HCT116 (cell line): Measurements from ENCODE around the gene VSX1. TPM values are rescaled to one million over a fixed set of nuclear protein-coding genes. Genes with fewer than 3 reads are reported as not detected.

ENCODE experiments used
- ATAC-seq: fragments of 200-7000 bp; cut with Tn5 transposase; 2 replicates; pipeline ENCODE4 v1.9.1; 2020; ENCODE audit warnings: mild to moderate bottlenecking, moderate library complexity
- BruUV-seq: library from RNA; stranded (reverse); fragments of 400-500 nt; replicated peaks from 2 replicates; lab custom pipeline; 2021; lab: Mats Ljungman, UMichigan
- CTCF ChIA-PET: fragments of 300-600 bp; sonication (Branson Sonifier 250); formaldehyde crosslinking; loops from one replicate; lab custom pipeline; 2021; ENCODE audit warnings: antibody characterized with exemption; lab: Charles Lee
- POLR2A ChIA-PET: fragments of 300-600, 350-600 bp; sonication (Branson Sonifier 250); formaldehyde crosslinking; loops from one replicate; lab custom pipeline; 2021; ENCODE audit warnings: antibody characterized with exemption; lab: Charles Lee
- RAD21 ChIA-PET, 2 experiments: fragments of 300-600 bp; sonication (Branson Sonifier 250); formaldehyde crosslinking; loops; one replicate each; lab custom pipeline; 2023; ENCODE audit warnings: low total read pairs in 2 of 2; ENCODE audit not compliant: uncharacterized antibody in 2 of 2, unreplicated experiment in 2 of 2, low non-redundant PET in 1 of 2; lab: Charles Lee
- DNase-seq: peaks from one replicate; pipeline ENCODE4 v3.0.0-alpha.2; 2010; ENCODE audit warnings: low read depth, low spot score
- H2AFZ ChIP-seq: fragments of 200-600 bp; shearing (Covaris generic), sonication (generic); 2 replicates; pipeline ENCODE4 v1.6.1; 2017; ENCODE audit warnings: low read depth, mixed run types, mixed read lengths, antibody characterized with exemption, low read length; ENCODE audit not compliant: poor library complexity, severe bottlenecking
- H3K27ac ChIP-seq: 2 replicates; pipeline ENCODE4 v1.5.1; 2012; ENCODE audit warnings: low read depth, low read length
- H3K27me3 ChIP-seq: fragments of 200-600 bp; sonication (generic); 2 replicates; pipeline ENCODE4 v1.6.1; 2016; ENCODE audit warnings: mixed run types, low read length, mixed read lengths; ENCODE audit not compliant: insufficient read depth
- H3K36me3 ChIP-seq, 2 experiments: fragments of 200-500 bp in 1 of 2; fragments of 200-600 bp in 1 of 2; sonication (Bioruptor generic) in 1 of 2; sonication (generic) in 1 of 2; 2 replicates each; pipeline versions ENCODE4 v1.5.1 to v1.6.1; 2014 to 2016; ENCODE audit warnings: low read length in 2 of 2, inconsistent platforms in 1 of 2, mixed read lengths in 1 of 2, mixed run types in 1 of 2; ENCODE audit not compliant: insufficient read depth in 2 of 2, control insufficient read depth in 1 of 2
- H3K4me1 ChIP-seq, 2 experiments: fragments of 200-600 bp in 1 of 2; sonication (generic) in 1 of 2; 2 replicates each; pipeline versions ENCODE4 v1.5.1 to v1.6.1; 2012 to 2017; ENCODE audit warnings: low read length in 2 of 2, inconsistent platforms in 1 of 2, mild to moderate bottlenecking in 1 of 2, mixed read lengths in 1 of 2, mixed run types in 1 of 2, moderate library complexity in 1 of 2; ENCODE audit not compliant: insufficient read depth in 2 of 2, control insufficient read depth in 1 of 2
- H3K4me2 ChIP-seq: fragments of 200-600 bp; sonication (generic); 2 replicates; pipeline ENCODE4 v1.6.1; 2017; ENCODE audit warnings: mixed run types, low read length, mixed read lengths
- H3K4me3 ChIP-seq, 2 experiments: fragments of 200-600 bp in 1 of 2; sonication (generic) in 1 of 2; replicated peaks in 1 of 2; 2 replicates each; pipeline ENCODE4 v1.5.1; 2011 to 2016; ENCODE audit warnings: low read length in 2 of 2, control low read depth in 1 of 2, low read depth in 1 of 2, mild to moderate bottlenecking in 1 of 2, mixed read lengths in 1 of 2, mixed run types in 1 of 2
- H3K79me2 ChIP-seq: fragments of 200-600 bp; sonication (generic); 2 replicates; pipeline ENCODE4 v1.6.1; 2017; ENCODE audit warnings: mild to moderate bottlenecking, mixed run types, low read length, moderate library complexity, mixed read lengths; ENCODE audit not compliant: insufficient read depth
- H3K9ac ChIP-seq: fragments of 200-600 bp; sonication (generic); 2 replicates; pipeline ENCODE4 v1.6.1; 2016; ENCODE audit warnings: low read length, mixed read lengths
- H3K9me2 ChIP-seq: fragments of 200-600 bp; sonication (generic), shearing (Covaris generic); 2 replicates; pipeline ENCODE4 v1.6.1; 2017; ENCODE audit warnings: mixed run types, mild to moderate bottlenecking, moderate library complexity; ENCODE audit not compliant: insufficient read depth
- H3K9me3 ChIP-seq, 2 experiments: fragments of 200-500 bp in 1 of 2; fragments of 200-600 bp in 1 of 2; sonication (Bioruptor generic) in 1 of 2; sonication (generic) in 1 of 2; 2 replicates each; pipeline ENCODE4 v1.6.1; 2014 to 2017; ENCODE audit warnings: low read length in 2 of 2, mixed read lengths in 2 of 2, inconsistent platforms in 1 of 2, low read depth in 1 of 2, mild to moderate bottlenecking in 1 of 2, mixed run types in 1 of 2, moderate library complexity in 1 of 2; ENCODE audit not compliant: control insufficient read depth in 1 of 2, insufficient read depth in 1 of 2
- H4K20me1 ChIP-seq: fragments of 200-600 bp; sonication (generic), shearing (Covaris generic); 2 replicates; pipeline ENCODE4 v1.6.1; 2017; ENCODE audit warnings: mixed run types, mild to moderate bottlenecking, moderate library complexity; ENCODE audit not compliant: insufficient read depth
- CEBPB ChIP-seq: IDR thresholded peaks from 2 replicates; pipeline ENCODE4 v1.6.1; 2012; ENCODE audit warnings: low read depth
- EZH2 ChIP-seq: fragments of 200-600 bp; sonication (generic); IDR thresholded peaks from 2 replicates; pipeline ENCODE4 v1.6.1; 2017; ENCODE audit warnings: antibody characterized with exemption, mixed run types
- JUND ChIP-seq: IDR thresholded peaks from 2 replicates; pipeline ENCODE4 v1.6.1; 2012
- POLR2A ChIP-seq: IDR thresholded peaks from 2 replicates; pipeline ENCODE4 v1.7.0; 2011; ENCODE audit warnings: borderline replicate concordance; ENCODE audit not compliant: insufficient read depth, insufficient read length; ENCODE audit errors: extremely low read depth
- intact Hi-C: fragments of 100-400 bp; cut with micrococcal nuclease; formaldehyde crosslinking; loops from 2 replicates; pipeline ENCODE4 v1.10.0; 2022
- total RNA-seq: library from RNA; stranded (reverse); gene quantifications from one replicate; pipeline ENCODE4 v1.2.1, GENCODE V29; 2021; ENCODE audit not compliant: unreplicated experiment
- TF ChIP-seq, protein P1 (sequence below): IDR thresholded peaks from 2 replicates; pipeline ENCODE4 v1.6.1; 2012; ENCODE audit warnings: low read depth
- TF ChIP-seq, protein P2 (sequence below): IDR thresholded peaks from 2 replicates; pipeline ENCODE4 v1.6.1; 2011; ENCODE audit warnings: mild to moderate bottlenecking, low read length, moderate library complexity; ENCODE audit not compliant: insufficient replicate concordance; ENCODE audit errors: extremely low read depth
- TF ChIP-seq, protein P3 (sequence below), 3 experiments: fragments of 200-600 bp in 1 of 3; sonication (generic) in 1 of 3; IDR thresholded peaks in 2 of 3; conservative IDR thresholded peaks in 1 of 3; 2 replicates each; pipeline ENCODE4 v1.5.1; 2012 to 2017; ENCODE audit warnings: low read depth in 2 of 3, low read length in 2 of 3, antibody characterized with exemption in 1 of 3, borderline replicate concordance in 1 of 3, control low read depth in 1 of 3, mild to moderate bottlenecking in 1 of 3, mixed read lengths in 1 of 3, mixed run types in 1 of 3, moderate library complexity in 1 of 3; ENCODE audit not compliant: insufficient read depth in 1 of 3

Gene VSX1
- total RNA-seq, 1 experiment from 2014 or later: not detected

DNA sequence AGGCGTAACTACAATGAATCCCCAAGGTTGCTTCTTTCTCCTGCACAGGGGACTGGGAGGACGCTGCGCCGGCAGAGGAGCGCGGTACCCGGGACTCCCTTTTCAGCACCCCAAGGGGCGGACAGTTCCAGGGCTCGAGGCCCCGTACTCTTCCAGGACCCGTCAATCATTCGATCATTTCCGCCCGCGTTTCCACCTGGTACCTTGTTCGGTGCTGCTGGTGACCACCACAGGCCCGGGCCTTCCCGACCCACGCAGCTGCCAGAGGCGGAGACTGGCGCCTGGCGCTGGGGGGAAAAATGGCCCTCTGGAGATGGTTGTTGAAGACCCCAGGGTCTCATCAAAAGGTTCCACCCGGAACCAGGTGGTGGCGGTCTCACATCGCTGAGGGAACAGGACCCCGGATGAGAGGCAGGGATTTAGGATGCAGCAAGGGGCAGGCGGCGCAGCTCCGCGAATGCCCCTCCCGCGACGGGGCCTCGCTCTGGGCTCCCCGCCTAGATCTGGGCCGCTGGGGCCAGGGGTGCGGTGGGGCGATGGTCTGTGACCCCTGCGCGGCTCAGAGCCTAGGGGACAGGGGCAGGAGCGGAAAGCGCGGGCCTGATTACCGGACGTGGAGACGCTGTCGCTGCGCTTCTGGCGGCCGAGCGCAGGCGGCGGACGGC, 744 bp downstream of the VSX1 start:
- BruUV-seq: no TSS peak
- Histone ChIP-seq H3K9me2 (no peaks in the 10 kb centered on the region), H3K79me2 (no peaks in the 10 kb centered on the region), H3K4me2 (no peak overlapping the region), H3K4me1 (peaks cover 12 to 14% of the 10 kb centered on the region in 2 experiments), H3K9me3 (no peaks in the 10 kb centered on the region), H4K20me1 (no peaks in the 10 kb centered on the region), H3K4me3 (no peak overlapping the region), H3K27me3 (peaks cover 17% of the 10 kb centered on the region), H3K27ac (no peak overlapping the region), H3K36me3 (no peaks in the 10 kb centered on the region), H3K9ac (no peak overlapping the region), H2AFZ (no peak overlapping the region)
- ChIA-PET CTCF (no interaction called here), RAD21 (no interaction called here), POLR2A (no interaction called here)
- ATAC-seq (no peak), DNase-seq (no peak)
- TF ChIP-seq, protein P1, sequence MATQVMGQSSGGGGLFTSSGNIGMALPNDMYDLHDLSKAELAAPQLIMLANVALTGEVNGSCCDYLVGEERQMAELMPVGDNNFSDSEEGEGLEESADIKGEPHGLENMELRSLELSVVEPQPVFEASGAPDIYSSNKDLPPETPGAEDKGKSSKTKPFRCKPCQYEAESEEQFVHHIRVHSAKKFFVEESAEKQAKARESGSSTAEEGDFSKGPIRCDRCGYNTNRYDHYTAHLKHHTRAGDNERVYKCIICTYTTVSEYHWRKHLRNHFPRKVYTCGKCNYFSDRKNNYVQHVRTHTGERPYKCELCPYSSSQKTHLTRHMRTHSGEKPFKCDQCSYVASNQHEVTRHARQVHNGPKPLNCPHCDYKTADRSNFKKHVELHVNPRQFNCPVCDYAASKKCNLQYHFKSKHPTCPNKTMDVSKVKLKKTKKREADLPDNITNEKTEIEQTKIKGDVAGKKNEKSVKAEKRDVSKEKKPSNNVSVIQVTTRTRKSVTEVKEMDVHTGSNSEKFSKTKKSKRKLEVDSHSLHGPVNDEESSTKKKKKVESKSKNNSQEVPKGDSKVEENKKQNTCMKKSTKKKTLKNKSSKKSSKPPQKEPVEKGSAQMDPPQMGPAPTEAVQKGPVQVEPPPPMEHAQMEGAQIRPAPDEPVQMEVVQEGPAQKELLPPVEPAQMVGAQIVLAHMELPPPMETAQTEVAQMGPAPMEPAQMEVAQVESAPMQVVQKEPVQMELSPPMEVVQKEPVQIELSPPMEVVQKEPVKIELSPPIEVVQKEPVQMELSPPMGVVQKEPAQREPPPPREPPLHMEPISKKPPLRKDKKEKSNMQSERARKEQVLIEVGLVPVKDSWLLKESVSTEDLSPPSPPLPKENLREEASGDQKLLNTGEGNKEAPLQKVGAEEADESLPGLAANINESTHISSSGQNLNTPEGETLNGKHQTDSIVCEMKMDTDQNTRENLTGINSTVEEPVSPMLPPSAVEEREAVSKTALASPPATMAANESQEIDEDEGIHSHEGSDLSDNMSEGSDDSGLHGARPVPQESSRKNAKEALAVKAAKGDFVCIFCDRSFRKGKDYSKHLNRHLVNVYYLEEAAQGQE: peak; percentile 62
- TF ChIP-seq POLR2A: no peak
- intact Hi-C loops: no loop called here

DNA sequence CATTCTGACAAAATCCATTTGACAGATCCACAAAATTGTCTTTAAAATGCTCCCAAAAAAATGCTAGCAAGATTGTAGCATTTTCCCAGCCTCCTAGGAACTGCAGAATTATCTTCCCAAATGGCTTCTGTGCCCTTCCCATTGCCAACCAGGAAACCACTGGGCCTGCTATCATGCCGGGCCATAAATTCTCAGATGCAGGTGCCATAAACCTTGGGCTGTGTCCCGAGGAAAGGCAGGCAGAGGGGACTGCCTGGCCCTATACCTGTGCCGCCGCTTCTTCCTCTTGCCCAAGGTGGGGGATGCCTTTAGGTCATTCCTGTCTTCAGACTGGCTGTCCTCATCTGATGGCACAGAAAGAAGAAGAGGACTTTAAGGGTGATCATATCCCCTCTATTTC, 2.8 kb downstream of the VSX1 start:
- ChIA-PET POLR2A (no interaction called here), CTCF (no interaction called here), RAD21 (no interaction called here)
- H3K4me3 ChIP-seq: no peak overlapping the region
- no peaks in the 10 kb centered on the region for H3K9me2 ChIP-seq
- TF ChIP-seq, protein P2, sequence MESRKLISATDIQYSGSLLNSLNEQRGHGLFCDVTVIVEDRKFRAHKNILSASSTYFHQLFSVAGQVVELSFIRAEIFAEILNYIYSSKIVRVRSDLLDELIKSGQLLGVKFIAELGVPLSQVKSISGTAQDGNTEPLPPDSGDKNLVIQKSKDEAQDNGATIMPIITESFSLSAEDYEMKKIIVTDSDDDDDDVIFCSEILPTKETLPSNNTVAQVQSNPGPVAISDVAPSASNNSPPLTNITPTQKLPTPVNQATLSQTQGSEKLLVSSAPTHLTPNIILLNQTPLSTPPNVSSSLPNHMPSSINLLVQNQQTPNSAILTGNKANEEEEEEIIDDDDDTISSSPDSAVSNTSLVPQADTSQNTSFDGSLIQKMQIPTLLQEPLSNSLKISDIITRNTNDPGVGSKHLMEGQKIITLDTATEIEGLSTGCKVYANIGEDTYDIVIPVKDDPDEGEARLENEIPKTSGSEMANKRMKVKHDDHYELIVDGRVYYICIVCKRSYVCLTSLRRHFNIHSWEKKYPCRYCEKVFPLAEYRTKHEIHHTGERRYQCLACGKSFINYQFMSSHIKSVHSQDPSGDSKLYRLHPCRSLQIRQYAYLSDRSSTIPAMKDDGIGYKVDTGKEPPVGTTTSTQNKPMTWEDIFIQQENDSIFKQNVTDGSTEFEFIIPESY: no peak
- TF ChIP-seq CEBPB (no peak), JUND (no peak), EZH2 (no peak)
- TF ChIP-seq, protein P3, sequence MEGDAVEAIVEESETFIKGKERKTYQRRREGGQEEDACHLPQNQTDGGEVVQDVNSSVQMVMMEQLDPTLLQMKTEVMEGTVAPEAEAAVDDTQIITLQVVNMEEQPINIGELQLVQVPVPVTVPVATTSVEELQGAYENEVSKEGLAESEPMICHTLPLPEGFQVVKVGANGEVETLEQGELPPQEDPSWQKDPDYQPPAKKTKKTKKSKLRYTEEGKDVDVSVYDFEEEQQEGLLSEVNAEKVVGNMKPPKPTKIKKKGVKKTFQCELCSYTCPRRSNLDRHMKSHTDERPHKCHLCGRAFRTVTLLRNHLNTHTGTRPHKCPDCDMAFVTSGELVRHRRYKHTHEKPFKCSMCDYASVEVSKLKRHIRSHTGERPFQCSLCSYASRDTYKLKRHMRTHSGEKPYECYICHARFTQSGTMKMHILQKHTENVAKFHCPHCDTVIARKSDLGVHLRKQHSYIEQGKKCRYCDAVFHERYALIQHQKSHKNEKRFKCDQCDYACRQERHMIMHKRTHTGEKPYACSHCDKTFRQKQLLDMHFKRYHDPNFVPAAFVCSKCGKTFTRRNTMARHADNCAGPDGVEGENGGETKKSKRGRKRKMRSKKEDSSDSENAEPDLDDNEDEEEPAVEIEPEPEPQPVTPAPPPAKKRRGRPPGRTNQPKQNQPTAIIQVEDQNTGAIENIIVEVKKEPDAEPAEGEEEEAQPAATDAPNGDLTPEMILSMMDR (IDR thresholded peaks at IDR 0.05 in 2 of 3, conservative IDR thresholded peaks at IDR 0.05 in 1 of 3; ENCODE audit: borderline replicate concordance in 1 of 3, insufficient read depth in 1 of 3, low read depth in 2 of 3, low read length in 2 of 3): no peak
- intact Hi-C loops: no loop called here
- no TSS peak for BruUV-seq
- ATAC-seq: no peak
- H3K4me1 ChIP-seq: peaks cover 17 to 21% of the 10 kb centered on the region in 2 experiments
- peaks cover 31% of the 10 kb centered on the region for H3K27me3 ChIP-seq
- DNase-seq: no peak
- no peaks in the 10 kb centered on the region for H4K20me1 ChIP-seq
- no peaks in the 10 kb centered on the region for H3K79me2 ChIP-seq
- no peaks in the 10 kb centered on the region for H3K9me3 ChIP-seq
- H3K27ac ChIP-seq: no peak overlapping the region
- no peak overlapping the region for H3K9ac ChIP-seq
- H3K4me2 ChIP-seq: no peak overlapping the region
- H3K36me3 ChIP-seq: no peaks in the 10 kb centered on the region
- H2AFZ ChIP-seq: no peak overlapping the region
